ENCODE measurements around the gene PRKAB2.

The PRKAB2 gene

GRCh38 chr1:147209825-147210821 is 37.9 kb upstream of the PRKAB2 start:
- ChIA-PET POLR2A (no interaction called here), CTCF (no interaction called here)
- TF ChIP-seq FOXM1 (IDR thresholded peaks at IDR 0.05; ENCODE audit: borderline replicate concordance) = no peak
- no peak for TF ChIP-seq LEF1 (IDR thresholded peaks at IDR 0.05; ENCODE audit: borderline replicate concordance)
- TF ChIP-seq ELF4 (IDR thresholded peaks at IDR 0.05) = no peak
- TF ChIP-seq NFRKB (IDR thresholded peaks at IDR 0.05) = no peak
- TF ChIP-seq L3MBTL2 (conservative IDR thresholded peaks at IDR 0.05) = no peak
- TF ChIP-seq SUZ12 (IDR thresholded peaks at IDR 0.05) = no peak
- no peak for TF ChIP-seq SP1 (IDR thresholded peaks at IDR 0.05)
- no peak for TF ChIP-seq BHLHE40 (IDR thresholded peaks at IDR 0.05; ENCODE audit: borderline replicate concordance)
- TF ChIP-seq TARDBP (IDR thresholded peaks at IDR 0.05) = no peak
- no peak for TF ChIP-seq ARNT (IDR thresholded peaks at IDR 0.05)
- TF ChIP-seq, protein P1, sequence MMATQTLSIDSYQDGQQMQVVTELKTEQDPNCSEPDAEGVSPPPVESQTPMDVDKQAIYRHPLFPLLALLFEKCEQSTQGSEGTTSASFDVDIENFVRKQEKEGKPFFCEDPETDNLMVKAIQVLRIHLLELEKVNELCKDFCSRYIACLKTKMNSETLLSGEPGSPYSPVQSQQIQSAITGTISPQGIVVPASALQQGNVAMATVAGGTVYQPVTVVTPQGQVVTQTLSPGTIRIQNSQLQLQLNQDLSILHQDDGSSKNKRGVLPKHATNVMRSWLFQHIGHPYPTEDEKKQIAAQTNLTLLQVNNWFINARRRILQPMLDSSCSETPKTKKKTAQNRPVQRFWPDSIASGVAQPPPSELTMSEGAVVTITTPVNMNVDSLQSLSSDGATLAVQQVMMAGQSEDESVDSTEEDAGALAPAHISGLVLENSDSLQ (IDR thresholded peaks at IDR 0.05) = no peak
- no peak for TF ChIP-seq CTBP1 (IDR thresholded peaks at IDR 0.05; ENCODE audit: borderline replicate concordance)
- TF ChIP-seq FOXK2 (IDR thresholded peaks at IDR 0.05) = no peak
- no peak for TF ChIP-seq ZNF384 (IDR thresholded peaks at IDR 0.05)
- TF ChIP-seq FOXA1 (IDR thresholded peaks at IDR 0.05) = no peak
- TF ChIP-seq HDGF (IDR thresholded peaks at IDR 0.05; ENCODE audit: borderline replicate concordance) = no peak
- no peak for DNase-seq (ENCODE audit: extremely low spot score)

DNA sequence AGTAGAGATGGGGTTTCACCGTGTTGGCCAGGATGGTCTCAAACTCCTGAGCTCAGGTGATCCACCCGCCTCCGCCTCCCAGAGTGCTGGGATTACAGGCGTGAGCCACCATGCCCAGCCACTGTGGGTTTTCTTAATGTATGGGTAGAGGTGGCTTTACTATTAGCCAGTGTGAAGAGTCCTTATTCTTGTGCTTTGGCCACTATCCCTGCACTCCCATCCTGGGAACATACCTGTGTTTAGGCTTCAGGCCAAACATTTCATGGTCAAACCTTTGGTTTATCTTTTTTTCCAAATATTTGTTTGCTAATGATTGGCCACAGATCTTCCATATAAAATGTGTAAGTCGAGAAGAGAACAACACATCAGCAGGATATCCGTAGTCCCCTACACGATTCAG is 36.3 kb upstream of the PRKAB2 start:
- CTCF ChIA-PET = no interaction called here

GRCh38 chr1:147207192-147207591 is 34.9 kb upstream of the PRKAB2 start:
- DNase-seq (ENCODE audit: extremely low spot score) = no peak
- no peak for TF ChIP-seq ARNT (IDR thresholded peaks at IDR 0.05)
- TF ChIP-seq, protein P1 (IDR thresholded peaks at IDR 0.05) = no peak
- TF ChIP-seq ELF4 (IDR thresholded peaks at IDR 0.05) = no peak
- TF ChIP-seq LEF1 (IDR thresholded peaks at IDR 0.05; ENCODE audit: borderline replicate concordance) = no peak
- TF ChIP-seq NFRKB (IDR thresholded peaks at IDR 0.05) = no peak
- TF ChIP-seq L3MBTL2 (conservative IDR thresholded peaks at IDR 0.05) = no peak
- TF ChIP-seq ZNF384 (IDR thresholded peaks at IDR 0.05) = no peak
- no peak for TF ChIP-seq FOXA1 (IDR thresholded peaks at IDR 0.05)
- no peak for TF ChIP-seq BHLHE40 (IDR thresholded peaks at IDR 0.05; ENCODE audit: borderline replicate concordance)
- ChIA-PET POLR2A (no interaction called here), CTCF (no interaction called here)

More for the DNA sequence above, 36.3 kb upstream of the PRKAB2 start:
- DNase-seq (ENCODE audit: extremely low spot score) = no peak
- TF ChIP-seq HDGF (IDR thresholded peaks at IDR 0.05; ENCODE audit: borderline replicate concordance) (no peak), ZNF384 (IDR thresholded peaks at IDR 0.05) (no peak), ARNT (IDR thresholded peaks at IDR 0.05) (no peak), FOXM1 (IDR thresholded peaks at IDR 0.05; ENCODE audit: borderline replicate concordance) (no peak)
- POLR2A ChIA-PET = no interaction called here

DNA sequence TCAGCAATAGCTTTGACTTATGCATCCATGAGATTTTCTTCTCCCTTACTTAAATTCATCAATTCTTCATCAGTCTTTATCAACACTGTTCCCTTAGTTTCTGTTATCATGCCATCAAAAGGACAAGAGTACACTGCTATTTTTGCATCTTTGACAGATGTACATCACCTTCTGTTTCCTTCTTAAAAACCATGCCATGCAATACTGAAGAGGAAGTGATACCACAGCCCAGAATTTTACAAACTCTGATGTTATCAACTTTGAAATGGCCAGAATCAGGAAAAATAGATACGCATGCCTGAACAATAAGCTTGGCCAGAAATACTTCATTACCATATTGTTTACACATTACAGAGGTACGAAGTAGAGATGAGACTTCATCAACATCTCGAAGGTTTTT is 31.8 kb upstream of the PRKAB2 start:
- TF ChIP-seq BHLHE40 (IDR thresholded peaks at IDR 0.05; ENCODE audit: borderline replicate concordance) = no peak
- no peak for TF ChIP-seq HDGF (IDR thresholded peaks at IDR 0.05; ENCODE audit: borderline replicate concordance)
- no peak for TF ChIP-seq FOXK2 (IDR thresholded peaks at IDR 0.05)
- no peak for TF ChIP-seq L3MBTL2 (conservative IDR thresholded peaks at IDR 0.05)
- no peak for TF ChIP-seq TARDBP (IDR thresholded peaks at IDR 0.05)
- TF ChIP-seq ZNF384 (IDR thresholded peaks at IDR 0.05) = no peak
- TF ChIP-seq CTBP1 (IDR thresholded peaks at IDR 0.05; ENCODE audit: borderline replicate concordance) = no peak
- TF ChIP-seq, protein P1 (IDR thresholded peaks at IDR 0.05) = no peak
- no peak for TF ChIP-seq ARNT (IDR thresholded peaks at IDR 0.05)
- TF ChIP-seq FOXM1 (IDR thresholded peaks at IDR 0.05; ENCODE audit: borderline replicate concordance) = no peak
- TF ChIP-seq SP1 (IDR thresholded peaks at IDR 0.05) = no peak
- DNase-seq (ENCODE audit: extremely low spot score) = no peak
- ChIA-PET POLR2A (no interaction called here), CTCF (no interaction called here)

- TF ChIP-seq FOXK2 (IDR thresholded peaks at IDR 0.05) (no peak), FOXM1 (IDR thresholded peaks at IDR 0.05; ENCODE audit: borderline replicate concordance) (no peak), L3MBTL2 (conservative IDR thresholded peaks at IDR 0.05) (no peak), LEF1 (IDR thresholded peaks at IDR 0.05; ENCODE audit: borderline replicate concordance) (no peak), SUZ12 (IDR thresholded peaks at IDR 0.05) (no peak), TARDBP (IDR thresholded peaks at IDR 0.05) (no peak), BHLHE40 (IDR thresholded peaks at IDR 0.05; ENCODE audit: borderline replicate concordance) (no peak), ELF4 (IDR thresholded peaks at IDR 0.05) (no peak)
- ChIA-PET POLR2A (no interaction called here), CTCF (no interaction called here)
- no peak for DNase-seq (ENCODE audit: extremely low spot score)
These were observed 30.3 kb upstream of the PRKAB2 start for GRCh38 chr1:147202576-147202975.

GRCh38 chr1:147201786-147202185 is 29.5 kb upstream of the PRKAB2 start:
- ChIA-PET CTCF (no interaction called here), POLR2A (no interaction called here)
- TF ChIP-seq L3MBTL2 (conservative IDR thresholded peaks at IDR 0.05) (no peak), LEF1 (IDR thresholded peaks at IDR 0.05; ENCODE audit: borderline replicate concordance) (no peak), NFRKB (IDR thresholded peaks at IDR 0.05) (no peak), CTBP1 (IDR thresholded peaks at IDR 0.05; ENCODE audit: borderline replicate concordance) (no peak), TARDBP (IDR thresholded peaks at IDR 0.05) (no peak)
- DNase-seq (ENCODE audit: extremely low spot score) = no peak

Data from HEK293T (cell line).